GM23338 (cell line): Measurements from ENCODE around the gene N4BP2. TPM values are rescaled to one million over a fixed set of nuclear protein-coding genes. Genes with fewer than 3 reads are reported as not detected.

ENCODE experiments used
- ATAC-seq: fragments of 200-7000 bp; cut with Tn5 transposase; 3 replicates; pipeline ENCODE4 v1.9.1; 2020
- DNase-seq: peaks from one replicate; pipeline ENCODE4 v3.0.0-alpha.2; 2015; ENCODE audit warnings: low spot score
- H2AFZ ChIP-seq: fragments of 200-600 bp; sonication (generic); 2 replicates; pipeline ENCODE4 v1.8.0; 2016; ENCODE audit warnings: antibody characterized with exemption, mild to moderate bottlenecking, moderate library complexity
- H3F3A ChIP-seq: fragments of 200-600 bp; sonication (generic); replicated peaks from 2 replicates; pipeline ENCODE4 v1.8.0; 2017; ENCODE audit warnings: antibody characterized with exemption, mixed run types, low read depth
- H3K27ac ChIP-seq: fragments of 200-600 bp; sonication (generic); 2 replicates; pipeline ENCODE4 v1.6.1; 2016; ENCODE audit warnings: low read depth
- H3K27me3 ChIP-seq: fragments of 200-600 bp; sonication (generic); 2 replicates; pipeline ENCODE4 v1.8.0; 2016; ENCODE audit warnings: mild to moderate bottlenecking, mixed run types, moderate library complexity; ENCODE audit not compliant: insufficient read depth
- H3K36me3 ChIP-seq: fragments of 200-600 bp; sonication (generic); 2 replicates; pipeline ENCODE4 v1.8.0; 2016; ENCODE audit warnings: mild to moderate bottlenecking; ENCODE audit not compliant: insufficient read depth
- H3K4me1 ChIP-seq: fragments of 200-600 bp; sonication (generic); 2 replicates; pipeline ENCODE4 v1.8.0; 2016; ENCODE audit warnings: mild to moderate bottlenecking, moderate library complexity; ENCODE audit not compliant: insufficient read depth
- H3K4me2 ChIP-seq: fragments of 200-600 bp; sonication (generic); 2 replicates; pipeline ENCODE4 v1.7.1; 2017; ENCODE audit warnings: mixed run types
- H3K4me3 ChIP-seq: fragments of 200-600 bp; sonication (generic); 2 replicates; pipeline ENCODE4 v1.6.1; 2016; ENCODE audit warnings: mixed run types
- H3K79me2 ChIP-seq: fragments of 200-600 bp; sonication (generic); replicated peaks from 2 replicates; pipeline ENCODE4 v1.8.0; 2017; ENCODE audit warnings: mild to moderate bottlenecking; ENCODE audit not compliant: insufficient read depth
- H3K9me2 ChIP-seq: fragments of 200-600 bp; sonication (generic); 2 replicates; pipeline ENCODE4 v1.8.0; 2017; ENCODE audit not compliant: insufficient read depth
- H4K20me1 ChIP-seq: fragments of 200-600 bp; sonication (generic); replicated peaks from 2 replicates; pipeline ENCODE4 v1.8.0; 2017; ENCODE audit warnings: mild to moderate bottlenecking; ENCODE audit not compliant: insufficient read depth
- H3K27ac Mint-ChIP-seq: 2 replicates; pipeline ENCODE4 v1.8.0; 2020; ENCODE audit warnings: inconsistent platforms, mild to moderate bottlenecking, moderate library complexity, mixed read lengths
- H3K27me3 Mint-ChIP-seq: 3 replicates; pipeline ENCODE4 v1.8.0; 2022; ENCODE audit warnings: low read depth, mild to moderate bottlenecking, moderate library complexity, mixed read lengths, inconsistent platforms; ENCODE audit not compliant: insufficient read depth, poor library complexity
- H3K36me3 Mint-ChIP-seq: 3 replicates; pipeline ENCODE4 v1.8.0; 2021; ENCODE audit warnings: low read depth, mild to moderate bottlenecking, inconsistent platforms, moderate library complexity, mixed read lengths
- H3K4me1 Mint-ChIP-seq: 3 replicates; pipeline ENCODE4 v1.8.0; 2020; ENCODE audit warnings: mild to moderate bottlenecking, inconsistent platforms, mixed read lengths
- H3K4me3 Mint-ChIP-seq: 3 replicates; pipeline ENCODE4 v1.8.0; 2021; ENCODE audit warnings: moderate library complexity, mild to moderate bottlenecking, inconsistent platforms, mixed read lengths
- H3K9me3 Mint-ChIP-seq: 3 replicates; pipeline ENCODE4 v1.8.0; 2020; ENCODE audit warnings: moderate library complexity, mild to moderate bottlenecking, inconsistent platforms, mixed read lengths
- CTCF ChIP-seq, 2 experiments: fragments of 200-600 bp in 1 of 2; sonication (generic) in 1 of 2; conservative IDR thresholded peaks; 2 replicates each; pipeline versions ENCODE4 v1.5.1 to v1.6.1; 2016 to 2017; ENCODE audit warnings: antibody characterized with exemption in 2 of 2, low read depth in 2 of 2, mild to moderate bottlenecking in 2 of 2, moderate library complexity in 1 of 2
- ETS1 ChIP-seq: IDR thresholded peaks from 2 replicates; pipeline ENCODE4 v1.6.1; 2016; ENCODE audit warnings: antibody characterized with exemption
- EZH2 ChIP-seq: fragments of 200-600 bp; sonication (generic); IDR thresholded peaks from one replicate; pipeline ENCODE4 v1.8.0; 2017; ENCODE audit warnings: antibody characterized with exemption, mild to moderate bottlenecking, low read depth; ENCODE audit not compliant: unreplicated experiment
- EZH2phosphoT487 ChIP-seq: fragments of 200-600 bp; sonication (generic); IDR thresholded peaks from one replicate; pipeline ENCODE4 v1.8.1; 2018; ENCODE audit warnings: antibody characterized with exemption; ENCODE audit not compliant: unreplicated experiment
- JUNB ChIP-seq: IDR thresholded peaks from one replicate; pipeline ENCODE4 v1.6.1; 2016; ENCODE audit warnings: antibody characterized with exemption; ENCODE audit not compliant: unreplicated experiment
- NANOG ChIP-seq: IDR thresholded peaks from 2 replicates; pipeline ENCODE4 v1.6.1; 2016; ENCODE audit warnings: antibody characterized with exemption, borderline replicate concordance
- POLR2AphosphoS5 ChIP-seq: IDR thresholded peaks from 2 replicates; pipeline ENCODE4 v1.6.1; 2016; ENCODE audit warnings: antibody characterized with exemption, low read depth
- REST ChIP-seq: IDR thresholded peaks from one replicate; pipeline ENCODE4 v1.6.1; 2018; ENCODE audit warnings: antibody characterized with exemption; ENCODE audit not compliant: unreplicated experiment
- STAT1 ChIP-seq: IDR thresholded peaks from one replicate; pipeline ENCODE4 v1.6.1; 2016; ENCODE audit warnings: antibody characterized with exemption; ENCODE audit not compliant: unreplicated experiment
- ZNF114 ChIP-seq: fragments of 250-450 bp; sonication (Bioruptor Pico); IDR thresholded peaks from 2 replicates; pipeline ENCODE4 v1.5.0; 2020; ENCODE audit warnings: mild to moderate bottlenecking, moderate library complexity
- ZNF331 ChIP-seq: fragments of 250-450 bp; sonication (Bioruptor Pico); IDR thresholded peaks from 2 replicates; pipeline ENCODE4 v1.5.0; 2020; ENCODE audit warnings: low read depth, mild to moderate bottlenecking, moderate library complexity
- ZNF462 ChIP-seq: fragments of 250-450 bp; sonication (Bioruptor Pico); IDR thresholded peaks from 2 replicates; pipeline ENCODE4 v1.5.0; 2020; ENCODE audit warnings: mild to moderate bottlenecking, moderate library complexity
- polyA plus RNA-seq: library from polyadenylated mRNA; unstranded; fragments of >200 nt; fragmentation: Nextera tagmentation; extraction: Ambion mirVana; gene quantifications from 2 replicates; pipeline ENCODE4 v1.2.1, GENCODE V29; 2016
- total RNA-seq: library from RNA; depleted of rRNA; stranded (reverse); fragments of >200 nt; shearing (Covaris generic); gene quantifications from 2 replicates; pipeline ENCODE4 v1.2.3, GENCODE V29; 2014

Gene N4BP2
- total and polyA plus RNA-seq, 2 experiments from 2014 or later = 25.6 to 46.3 TPM

- no peaks in the 10 kb centered on the region for H3K9me3 Mint-ChIP-seq
- H3K27ac Mint-ChIP-seq = no peak overlapping the region; the same call in 1 of the 2 replicates
- H3K4me3 ChIP-seq = no peak overlapping the region
- no peaks in the 10 kb centered on the region for H4K20me1 ChIP-seq
- no peaks in the 10 kb centered on the region for H3K36me3 ChIP-seq
- no peak overlapping the region for H3K4me2 ChIP-seq
- H3K36me3 Mint-ChIP-seq = no peaks in the 10 kb centered on the region
- no peak for ATAC-seq
- no peaks in the 10 kb centered on the region for H3F3A ChIP-seq
- peak overlapping the region; percentile 84 for H2AFZ ChIP-seq
- H3K27me3 ChIP-seq = no peaks in the 10 kb centered on the region
- TF ChIP-seq ZNF114 (CRISPR knock-in tag) (no peak), REST (no peak), JUNB (no peak), CTCF (conservative IDR thresholded peaks at IDR 0.05; ENCODE audit: low read depth in 2 of 2) (no peak), STAT1 (no peak), EZH2phosphoT487 (no peak), NANOG (no peak), ETS1 (no peak), ZNF331 (no peak), POLR2AphosphoS5 (no peak), ZNF462 (CRISPR knock-in tag) (no peak), EZH2 (no peak)
- peaks cover 6% of the 10 kb centered on the region for H3K27me3 Mint-ChIP-seq
- H3K79me2 ChIP-seq = no peaks in the 10 kb centered on the region
- no peaks in the 10 kb centered on the region for H3K4me1 Mint-ChIP-seq
- DNase-seq = no peak
- H3K27ac ChIP-seq = no peak overlapping the region
- no peaks in the 10 kb centered on the region for H3K4me1 ChIP-seq
- no peaks in the 10 kb centered on the region for H3K9me2 ChIP-seq
- H3K4me3 Mint-ChIP-seq = no peak overlapping the region
These were observed 15.7 kb upstream of the N4BP2 start for GRCh38 chr4:40040908-40041307.
